IMR-90 (cell line): ENCODE measurements around the gene GKN2. TPM values are rescaled to one million over a fixed set of nuclear protein-coding genes. Genes with fewer than 3 reads are reported as not detected.

ENCODE experiments used
- ATAC-seq: fragments of 200-7000 bp; cut with Tn5 transposase; 2 replicates; pipeline ENCODE4 v1.9.1; 2020; ENCODE audit warnings: low read depth, mild to moderate bottlenecking, moderate library complexity
- BruUV-seq: library from RNA; stranded (reverse); fragments of 400-500 nt; replicated peaks from 2 replicates; lab custom pipeline; 2021; lab: Mats Ljungman, UMichigan
- CTCF ChIA-PET: fragments of 300-600 bp; formaldehyde crosslinking; extraction: SDS; loops from one replicate; lab custom pipeline; 2021; ENCODE audit warnings: antibody characterized with exemption; lab: Yijun Ruan, JAX
- POLR2A ChIA-PET: fragments of 300-600 bp; sonication (Branson Sonifier 250); formaldehyde crosslinking; loops from one replicate; lab custom pipeline; 2022; ENCODE audit warnings: antibody characterized with exemption; ENCODE audit not compliant: unreplicated experiment; lab: Charles Lee
- DNase-seq: peaks from one replicate; pipeline ENCODE4 v3.0.0; 2013
- H2AFZ ChIP-seq: replicated peaks from 2 replicates; pipeline ENCODE3; 2013; ENCODE audit warnings: low read length, mild to moderate bottlenecking; ENCODE audit not compliant: poor library complexity
- H2AK5ac ChIP-seq: 2 replicates; pipeline ENCODE4 v1.6.1; 2013; ENCODE audit warnings: low read depth, low read length, inconsistent platforms
- H2AK9ac ChIP-seq: replicated peaks from 2 replicates; pipeline ENCODE3; 2013; ENCODE audit warnings: mild to moderate bottlenecking, low read depth, low read length, moderate library complexity; ENCODE audit not compliant: poor library complexity
- H2BK120ac ChIP-seq: 2 replicates; pipeline ENCODE4 v1.6.1; 2013; ENCODE audit warnings: low read depth, low read length, inconsistent platforms
- H2BK15ac ChIP-seq: 3 replicates; pipeline ENCODE4 v1.6.1; 2013; ENCODE audit warnings: low read depth, low read length, inconsistent platforms
- H2BK20ac ChIP-seq: 2 replicates; pipeline ENCODE4 v1.6.1; 2013; ENCODE audit warnings: low read depth, mild to moderate bottlenecking, inconsistent platforms, low read length, moderate library complexity
- H2BK5ac ChIP-seq: 2 replicates; pipeline ENCODE4 v1.6.1; 2013; ENCODE audit warnings: mild to moderate bottlenecking, low read depth, low read length, inconsistent platforms; ENCODE audit not compliant: poor library complexity, severe bottlenecking
- H3K14ac ChIP-seq: replicated peaks from 2 replicates; pipeline ENCODE4 v1.6.1; 2013; ENCODE audit warnings: low read depth, low read length, inconsistent platforms
- H3K18ac ChIP-seq: 2 replicates; pipeline ENCODE4 v1.6.1; 2013; ENCODE audit warnings: low read depth, low read length, control low read depth
- H3K23ac ChIP-seq: 2 replicates; pipeline ENCODE4 v1.6.1; 2013; ENCODE audit warnings: low read depth, low read length, inconsistent platforms
- H3K27ac ChIP-seq: 2 replicates; pipeline ENCODE4 v1.5.1; 2013; ENCODE audit warnings: mild to moderate bottlenecking, control low read depth, low read length; ENCODE audit not compliant: insufficient read depth
- H3K27me3 ChIP-seq: 2 replicates; pipeline ENCODE4 v1.6.1; 2013; ENCODE audit warnings: low read length; ENCODE audit not compliant: control insufficient read depth, insufficient read depth
- H3K36me3 ChIP-seq: 2 replicates; pipeline ENCODE4 v1.6.1; 2013; ENCODE audit warnings: low read length, mixed read lengths; ENCODE audit not compliant: control insufficient read depth, insufficient read depth
- H3K4ac ChIP-seq: 2 replicates; pipeline ENCODE4 v1.6.1; 2013; ENCODE audit warnings: low read depth, low read length, inconsistent platforms
- H3K4me1 ChIP-seq: 2 replicates; pipeline ENCODE4 v1.6.1; 2013; ENCODE audit warnings: low read length, mixed read lengths; ENCODE audit not compliant: control insufficient read depth, insufficient read depth
- H3K4me2 ChIP-seq: 2 replicates; pipeline ENCODE4 v1.6.1; 2013; ENCODE audit warnings: low read depth, mild to moderate bottlenecking, control low read depth, low read length, moderate library complexity
- H3K4me3 ChIP-seq: 2 replicates; pipeline ENCODE4 v1.5.1; 2013; ENCODE audit warnings: low read depth, mild to moderate bottlenecking, control low read depth, low read length, moderate library complexity; ENCODE audit not compliant: insufficient read depth
- H3K56ac ChIP-seq: 2 replicates; pipeline ENCODE4 v1.6.1; 2013; ENCODE audit warnings: low read length, inconsistent platforms; ENCODE audit not compliant: insufficient read depth; ENCODE audit errors: extremely low read depth
- H3K79me1 ChIP-seq, 2 experiments: 2 replicates each; pipeline ENCODE4 v1.6.1; 2013; ENCODE audit warnings: low read length in 2 of 2, inconsistent platforms in 1 of 2, low read depth in 1 of 2
- H3K9ac ChIP-seq: 2 replicates; pipeline ENCODE4 v1.6.1; 2013; ENCODE audit warnings: low read depth, low read length, control low read depth
- H3K9me1 ChIP-seq: 2 replicates; pipeline ENCODE4 v1.6.1; 2013; ENCODE audit warnings: low read length, inconsistent platforms; ENCODE audit not compliant: insufficient read depth
- H3K9me3 ChIP-seq: 2 replicates; pipeline ENCODE4 v1.6.1; 2013; ENCODE audit warnings: low read length; ENCODE audit not compliant: control insufficient read depth, insufficient read depth
- H4K20me1 ChIP-seq: 2 replicates; pipeline ENCODE4 v1.6.1; 2013; ENCODE audit warnings: low read length, inconsistent platforms; ENCODE audit not compliant: insufficient read depth
- H4K5ac ChIP-seq: 2 replicates; pipeline ENCODE4 v1.6.1; 2013; ENCODE audit warnings: mild to moderate bottlenecking, low read depth, low read length, control low read depth
- H4K8ac ChIP-seq, 2 experiments: 2 replicates each; pipeline ENCODE4 v1.6.1; 2013; ENCODE audit warnings: low read depth in 2 of 2, low read length in 2 of 2, control low read depth in 1 of 2, inconsistent platforms in 1 of 2
- H4K91ac ChIP-seq: 2 replicates; pipeline ENCODE4 v1.6.1; 2013; ENCODE audit warnings: low read depth, low read length, inconsistent platforms; ENCODE audit not compliant: insufficient read depth
- BHLHE40 ChIP-seq: fragments of 150-350 bp; IDR thresholded peaks from 2 replicates; pipeline ENCODE4 v1.6.1; 2016; ENCODE audit warnings: mild to moderate bottlenecking, low read depth, low read length
- CEBPB ChIP-seq: IDR thresholded peaks from 2 replicates; pipeline ENCODE4 v1.6.1; 2012; ENCODE audit warnings: low read depth, low read length, improper control_type of control experiment
- CHD1 ChIP-seq: IDR thresholded peaks from 2 replicates; pipeline ENCODE4 v1.6.1; 2012; ENCODE audit warnings: low read depth, low read length, improper control_type of control experiment
- FOS ChIP-seq: fragments of 150-350 bp; IDR thresholded peaks from 2 replicates; pipeline ENCODE4 v1.6.1; 2016; ENCODE audit warnings: low read depth, low read length
- MAFK ChIP-seq: IDR thresholded peaks from 2 replicates; pipeline ENCODE4 v1.6.1; 2012; ENCODE audit warnings: low read depth, low read length, improper control_type of control experiment
- MAZ ChIP-seq: IDR thresholded peaks from 2 replicates; pipeline ENCODE4 v1.6.1; 2012; ENCODE audit warnings: low read depth, mild to moderate bottlenecking, low read length, improper control_type of control experiment, moderate library complexity, borderline replicate concordance
- MXI1 ChIP-seq: IDR thresholded peaks from 2 replicates; pipeline ENCODE4 v1.6.1; 2012; ENCODE audit warnings: low read depth, mild to moderate bottlenecking, low read length, moderate library complexity, borderline replicate concordance
- NFE2L2 ChIP-seq: fragments of 150-350 bp; IDR thresholded peaks from 2 replicates; pipeline ENCODE4 v1.6.1; 2016; ENCODE audit warnings: low read depth, mild to moderate bottlenecking, low read length
- POLR2A ChIP-seq: IDR thresholded peaks from 2 replicates; pipeline ENCODE4 v1.6.1; 2012; ENCODE audit warnings: mild to moderate bottlenecking, low read depth, low read length
- RAD21 ChIP-seq: IDR thresholded peaks from 2 replicates; pipeline ENCODE4 v1.6.1; 2012; ENCODE audit warnings: low read length, improper control_type of control experiment
- RCOR1 ChIP-seq: IDR thresholded peaks from 2 replicates; pipeline ENCODE4 v1.6.1; 2012; ENCODE audit warnings: mild to moderate bottlenecking, low read length, improper control_type of control experiment; ENCODE audit not compliant: insufficient replicate concordance
- RFX5 ChIP-seq: IDR thresholded peaks from 2 replicates; pipeline ENCODE4 v1.8.0; 2012; ENCODE audit warnings: low read depth, mild to moderate bottlenecking, low read length, moderate library complexity
- SMC3 ChIP-seq: fragments of 150-350 bp; IDR thresholded peaks from 2 replicates; pipeline ENCODE4 v1.6.1; 2016; ENCODE audit warnings: low read depth, mild to moderate bottlenecking, antibody characterized with exemption, low read length, moderate library complexity
- WGBS, 2 experiments: methylation state at CpG; one replicate each; pipeline versions ENCODE4 v1.1.5 to v1.1.7; 2013; ENCODE audit warnings: missing lambda C conversion rate in 2 of 2; ENCODE audit not compliant: insufficient read length in 1 of 2; ENCODE audit errors: extremely low coverage in 2 of 2; 5-methylcytosine and 5-hydroxymethylcytosine counted together
- dilution Hi-C: fragments of 300-500 bp; cut with HindIII; formaldehyde crosslinking; loops from one replicate; pipeline ENCODE4 v1.14.3; 2018; ENCODE audit warnings: low sequenced_read_pairs; ENCODE audit not compliant: unreplicated experiment
- in situ Hi-C: fragments of 300-500 bp; cut with MboI; formaldehyde crosslinking; loops from 3 replicates; pipeline ENCODE4 v1.14.3; 2019; ENCODE audit warnings: low sequenced_read_pairs, inconsistent platforms, mixed read lengths
- intact Hi-C: fragments of 100-400 bp; cut with micrococcal nuclease; formaldehyde crosslinking; loops from 2 replicates; pipeline ENCODE4 v1.10.0; 2022
- polyA plus RNA-seq, 3 experiments: library from polyadenylated mRNA; depleted of rRNA; stranded (reverse); fragments of >200 nt; gene quantifications; 2 replicates each; pipeline ENCODE4 v1.2.3, GENCODE V29; 2012; ENCODE audit warnings: low replicate concordance in 1 of 3
- total RNA-seq: library from RNA; depleted of rRNA; stranded (reverse); fragments of >200 nt; gene quantifications from 2 replicates; pipeline ENCODE4 v1.2.3, GENCODE V29; 2012
- TF ChIP-seq, protein P1 (sequence below): fragments of 150-350 bp; IDR thresholded peaks from 2 replicates; pipeline ENCODE4 v1.6.1; 2017; ENCODE audit warnings: mild to moderate bottlenecking, antibody characterized with exemption, low read length, low read depth
- TF ChIP-seq, protein P2 (sequence below): fragments of 150-350 bp; IDR thresholded peaks from 2 replicates; pipeline ENCODE4 v1.6.1; 2016; ENCODE audit warnings: low read depth, mild to moderate bottlenecking, low read length, moderate library complexity, borderline replicate concordance
- TF ChIP-seq, protein P3 (sequence below): conservative IDR thresholded peaks from 2 replicates; pipeline ENCODE4 v1.5.1; 2012; ENCODE audit warnings: mild to moderate bottlenecking, low read depth, low read length, improper control_type of control experiment

GKN2 gene
- total and polyA plus RNA-seq, 2 of the 4 experiments (the other 2 are of a cell fraction) = not detected

GRCh38 chr2:68993660-68994059 is 41.0 kb upstream of the GKN2 start:
- POLR2A ChIA-PET = no interaction called here

More at GRCh38 chr2:68993660-68994059, 41.0 kb upstream of the GKN2 start:
- Histone ChIP-seq H3K9ac (no peak overlapping the region), H3K4me1 (peaks cover 15% of the 10 kb centered on the region), H2BK15ac (no peak overlapping the region), H3K18ac (no peak overlapping the region), H2AK5ac (no peak overlapping the region), H2AFZ (no peak overlapping the region), H4K8ac (no peak overlapping the region), H2BK20ac (no peak overlapping the region), H3K27me3 (no peaks in the 10 kb centered on the region), H3K4me2 (no peak overlapping the region), H3K56ac (no peak overlapping the region), H3K27ac (no peak overlapping the region), H4K20me1 (no peaks in the 10 kb centered on the region), H3K4me3 (no peak overlapping the region), H3K9me1 (no peaks in the 10 kb centered on the region), H3K14ac (no peak overlapping the region), H3K4ac (no peak overlapping the region), H2BK5ac (no peak overlapping the region), H3K36me3 (no peaks in the 10 kb centered on the region), H2AK9ac (no peak overlapping the region), H3K23ac (no peak overlapping the region), H4K91ac (no peak overlapping the region), H2BK120ac (no peak overlapping the region), H4K5ac (no peak overlapping the region), H3K9me3 (no peaks in the 10 kb centered on the region), H3K79me1 (no peaks in the 10 kb centered on the region)
- ATAC-seq (no peak), DNase-seq (no peak)
- CTCF ChIA-PET = interaction anchor here (0.7 to 1.6 kb wide), 3 partner anchors 19 to 315 kb away, joined by 3 to 4 read pairs (median 3); partner anchors contain the start of gene ANTXR1
- intact Hi-C loops (no loop called here), dilution Hi-C loops (no loop called here), in situ Hi-C loops (no loop called here)
- TF ChIP-seq MAZ (no peak), NFE2L2 (no peak), CHD1 (no peak), BHLHE40 (no peak), SMC3 (no peak), MAFK (no peak), POLR2A (no peak), RAD21 (no peak), MXI1 (no peak), CEBPB (no peak), RCOR1 (no peak), FOS (no peak), RFX5 (no peak)
- TF ChIP-seq, protein P1, sequence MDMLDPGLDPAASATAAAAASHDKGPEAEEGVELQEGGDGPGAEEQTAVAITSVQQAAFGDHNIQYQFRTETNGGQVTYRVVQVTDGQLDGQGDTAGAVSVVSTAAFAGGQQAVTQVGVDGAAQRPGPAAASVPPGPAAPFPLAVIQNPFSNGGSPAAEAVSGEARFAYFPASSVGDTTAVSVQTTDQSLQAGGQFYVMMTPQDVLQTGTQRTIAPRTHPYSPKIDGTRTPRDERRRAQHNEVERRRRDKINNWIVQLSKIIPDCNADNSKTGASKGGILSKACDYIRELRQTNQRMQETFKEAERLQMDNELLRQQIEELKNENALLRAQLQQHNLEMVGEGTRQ = no peak
- TF ChIP-seq, protein P2, sequence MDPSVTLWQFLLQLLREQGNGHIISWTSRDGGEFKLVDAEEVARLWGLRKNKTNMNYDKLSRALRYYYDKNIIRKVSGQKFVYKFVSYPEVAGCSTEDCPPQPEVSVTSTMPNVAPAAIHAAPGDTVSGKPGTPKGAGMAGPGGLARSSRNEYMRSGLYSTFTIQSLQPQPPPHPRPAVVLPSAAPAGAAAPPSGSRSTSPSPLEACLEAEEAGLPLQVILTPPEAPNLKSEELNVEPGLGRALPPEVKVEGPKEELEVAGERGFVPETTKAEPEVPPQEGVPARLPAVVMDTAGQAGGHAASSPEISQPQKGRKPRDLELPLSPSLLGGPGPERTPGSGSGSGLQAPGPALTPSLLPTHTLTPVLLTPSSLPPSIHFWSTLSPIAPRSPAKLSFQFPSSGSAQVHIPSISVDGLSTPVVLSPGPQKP = no peak
- TF ChIP-seq, protein P3, sequence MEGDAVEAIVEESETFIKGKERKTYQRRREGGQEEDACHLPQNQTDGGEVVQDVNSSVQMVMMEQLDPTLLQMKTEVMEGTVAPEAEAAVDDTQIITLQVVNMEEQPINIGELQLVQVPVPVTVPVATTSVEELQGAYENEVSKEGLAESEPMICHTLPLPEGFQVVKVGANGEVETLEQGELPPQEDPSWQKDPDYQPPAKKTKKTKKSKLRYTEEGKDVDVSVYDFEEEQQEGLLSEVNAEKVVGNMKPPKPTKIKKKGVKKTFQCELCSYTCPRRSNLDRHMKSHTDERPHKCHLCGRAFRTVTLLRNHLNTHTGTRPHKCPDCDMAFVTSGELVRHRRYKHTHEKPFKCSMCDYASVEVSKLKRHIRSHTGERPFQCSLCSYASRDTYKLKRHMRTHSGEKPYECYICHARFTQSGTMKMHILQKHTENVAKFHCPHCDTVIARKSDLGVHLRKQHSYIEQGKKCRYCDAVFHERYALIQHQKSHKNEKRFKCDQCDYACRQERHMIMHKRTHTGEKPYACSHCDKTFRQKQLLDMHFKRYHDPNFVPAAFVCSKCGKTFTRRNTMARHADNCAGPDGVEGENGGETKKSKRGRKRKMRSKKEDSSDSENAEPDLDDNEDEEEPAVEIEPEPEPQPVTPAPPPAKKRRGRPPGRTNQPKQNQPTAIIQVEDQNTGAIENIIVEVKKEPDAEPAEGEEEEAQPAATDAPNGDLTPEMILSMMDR = no peak
- WGBS, 2 experiments = no CpG with 5 or more reads among the region's 7 CpGs
- BruUV-seq = no TSS peak
